ENCODE results near the gene VAMP8.
"Not testable (repeated sequence)": the region's sequence is repeated elsewhere in the genome, so short reads cannot be mapped to it uniquely, and the experiment has no call there.

The VAMP8 gene

DNA sequence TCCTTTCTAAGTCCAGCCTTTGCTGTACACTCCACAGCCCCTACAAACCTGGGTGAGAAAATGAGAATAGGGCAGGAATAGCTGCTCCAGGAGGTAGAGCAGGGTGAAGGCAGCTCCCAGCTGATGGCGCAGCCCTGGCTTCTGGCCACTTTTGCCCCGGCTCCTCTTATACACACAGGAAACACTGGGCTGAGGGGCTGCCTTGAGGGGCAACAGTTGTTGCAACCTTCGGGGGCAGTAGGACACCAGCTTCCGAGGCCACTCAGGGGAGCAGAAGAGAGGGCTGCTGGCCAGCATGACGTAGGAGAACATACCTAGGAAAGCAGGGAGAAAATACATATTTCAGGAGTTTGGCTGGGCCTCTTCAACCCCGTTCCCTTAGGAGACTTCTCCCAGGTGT lies 24.2 kb upstream of the VAMP8 start:
- no peak for DNase-seq (ENCODE audit: low read depth)
- TF ChIP-seq, protein P1, sequence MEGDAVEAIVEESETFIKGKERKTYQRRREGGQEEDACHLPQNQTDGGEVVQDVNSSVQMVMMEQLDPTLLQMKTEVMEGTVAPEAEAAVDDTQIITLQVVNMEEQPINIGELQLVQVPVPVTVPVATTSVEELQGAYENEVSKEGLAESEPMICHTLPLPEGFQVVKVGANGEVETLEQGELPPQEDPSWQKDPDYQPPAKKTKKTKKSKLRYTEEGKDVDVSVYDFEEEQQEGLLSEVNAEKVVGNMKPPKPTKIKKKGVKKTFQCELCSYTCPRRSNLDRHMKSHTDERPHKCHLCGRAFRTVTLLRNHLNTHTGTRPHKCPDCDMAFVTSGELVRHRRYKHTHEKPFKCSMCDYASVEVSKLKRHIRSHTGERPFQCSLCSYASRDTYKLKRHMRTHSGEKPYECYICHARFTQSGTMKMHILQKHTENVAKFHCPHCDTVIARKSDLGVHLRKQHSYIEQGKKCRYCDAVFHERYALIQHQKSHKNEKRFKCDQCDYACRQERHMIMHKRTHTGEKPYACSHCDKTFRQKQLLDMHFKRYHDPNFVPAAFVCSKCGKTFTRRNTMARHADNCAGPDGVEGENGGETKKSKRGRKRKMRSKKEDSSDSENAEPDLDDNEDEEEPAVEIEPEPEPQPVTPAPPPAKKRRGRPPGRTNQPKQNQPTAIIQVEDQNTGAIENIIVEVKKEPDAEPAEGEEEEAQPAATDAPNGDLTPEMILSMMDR (conservative IDR thresholded peaks at IDR 0.05; ENCODE audit: control insufficient read depth, insufficient read depth, low read depth, low read length): no peak
- no peak overlapping the region for H3K4me3 ChIP-seq (ENCODE audit: control insufficient read depth, low read depth, low read length)

DNA sequence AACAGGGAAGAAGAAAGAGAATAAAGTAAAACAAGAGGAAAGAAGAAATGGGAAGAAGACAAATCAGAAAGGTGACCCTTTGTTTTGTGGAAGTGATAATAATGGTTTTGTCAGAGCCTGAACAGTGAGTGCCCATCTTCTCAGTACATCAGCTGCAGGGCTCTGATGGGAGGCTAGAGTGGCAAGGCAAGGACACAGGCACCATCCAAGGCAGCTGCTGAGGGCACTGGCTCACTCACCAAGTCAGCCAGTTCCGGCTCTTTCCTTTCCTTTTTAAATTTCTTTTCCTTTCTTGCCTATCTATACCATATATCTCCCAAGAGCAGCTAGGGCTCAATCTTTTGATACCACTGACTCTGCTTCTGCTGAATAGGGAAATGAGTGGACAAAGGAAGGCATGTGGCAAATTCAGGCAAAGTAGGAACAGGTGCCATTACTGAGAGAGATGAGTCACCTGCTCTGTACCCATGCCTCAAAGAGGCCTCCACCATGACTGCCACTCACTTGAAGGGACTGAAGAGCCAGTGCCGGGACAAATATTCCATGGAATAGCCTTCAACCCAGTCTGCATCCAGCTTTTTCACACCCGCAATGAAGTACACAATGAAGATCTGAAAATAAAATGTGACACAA lies 22.3 kb upstream of the VAMP8 start:
- no peak for DNase-seq (ENCODE audit: low read depth)
- no peak overlapping the region for H3K4me3 ChIP-seq (ENCODE audit: control insufficient read depth, low read depth, low read length)
- TF ChIP-seq, protein P1 (conservative IDR thresholded peaks at IDR 0.05; ENCODE audit: control insufficient read depth, insufficient read depth, low read depth, low read length): no peak

DNA sequence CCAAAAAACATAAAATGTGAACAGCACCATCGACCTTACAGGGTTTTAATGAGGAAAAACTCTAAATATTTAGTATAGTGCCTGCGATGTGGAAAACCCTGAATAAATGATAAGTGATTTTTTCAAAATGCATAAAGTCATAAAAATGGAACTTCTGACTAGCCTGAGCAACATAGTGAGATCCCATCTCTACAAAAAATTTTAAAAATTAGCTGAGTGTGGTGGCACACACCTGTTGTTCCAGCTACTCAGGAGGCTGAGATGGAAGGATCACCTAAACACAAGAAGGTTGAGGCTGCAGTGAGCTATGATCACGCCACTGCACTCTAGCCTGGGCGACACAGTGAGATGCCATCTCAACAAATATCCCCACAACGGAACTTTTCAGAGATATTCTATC lies 20.3 kb upstream of the VAMP8 start:
- TF ChIP-seq, protein P1 (conservative IDR thresholded peaks at IDR 0.05; ENCODE audit: control insufficient read depth, insufficient read depth, low read depth, low read length): no peak
- no peak for DNase-seq (ENCODE audit: low read depth)
- no peak overlapping the region for H3K4me3 ChIP-seq (ENCODE audit: control insufficient read depth, low read depth, low read length)

DNA sequence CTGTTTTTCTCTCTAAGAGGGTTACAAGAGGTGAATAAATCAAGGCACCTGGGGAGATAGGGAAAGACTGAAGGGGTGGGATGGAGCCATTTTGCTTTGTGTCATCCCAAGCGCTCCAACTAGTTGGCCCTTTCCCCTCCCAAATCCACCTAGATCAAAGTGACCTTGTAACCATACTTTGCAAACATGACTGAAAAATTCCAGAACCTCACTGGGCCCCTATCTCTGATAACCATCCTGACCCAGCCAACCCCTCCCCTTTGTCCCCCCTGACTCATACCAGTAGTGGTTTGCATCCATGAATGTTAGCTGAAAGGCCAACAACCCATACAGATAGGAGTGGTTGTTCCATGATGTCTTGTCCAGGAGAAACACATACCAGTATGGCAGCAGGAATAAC lies 19.2 kb upstream of the VAMP8 start:
- DNase-seq (ENCODE audit: low read depth): no peak
- H3K4me3 ChIP-seq (ENCODE audit: control insufficient read depth, low read depth, low read length): no peak overlapping the region
- TF ChIP-seq, protein P1 (conservative IDR thresholded peaks at IDR 0.05; ENCODE audit: control insufficient read depth, insufficient read depth, low read depth, low read length): no peak

DNA sequence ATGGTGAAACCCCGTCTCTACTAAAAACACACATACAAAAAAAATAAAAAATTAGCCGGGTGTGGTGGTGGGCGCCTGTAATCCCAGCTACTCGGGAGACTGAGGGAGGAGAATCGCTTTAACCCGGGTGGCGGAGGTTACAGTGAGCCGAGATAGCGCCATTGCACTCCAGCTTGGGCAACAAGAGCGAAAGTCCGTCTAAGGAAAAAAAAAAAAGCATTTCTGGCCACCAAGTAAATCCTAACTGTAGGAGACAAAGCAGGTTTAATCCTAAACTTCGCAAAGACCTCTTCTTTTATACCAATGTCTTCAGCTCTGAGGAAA lies 17.0 kb upstream of the VAMP8 start:
- DNase-seq (ENCODE audit: low read depth): not testable (repeated sequence)

DNA sequence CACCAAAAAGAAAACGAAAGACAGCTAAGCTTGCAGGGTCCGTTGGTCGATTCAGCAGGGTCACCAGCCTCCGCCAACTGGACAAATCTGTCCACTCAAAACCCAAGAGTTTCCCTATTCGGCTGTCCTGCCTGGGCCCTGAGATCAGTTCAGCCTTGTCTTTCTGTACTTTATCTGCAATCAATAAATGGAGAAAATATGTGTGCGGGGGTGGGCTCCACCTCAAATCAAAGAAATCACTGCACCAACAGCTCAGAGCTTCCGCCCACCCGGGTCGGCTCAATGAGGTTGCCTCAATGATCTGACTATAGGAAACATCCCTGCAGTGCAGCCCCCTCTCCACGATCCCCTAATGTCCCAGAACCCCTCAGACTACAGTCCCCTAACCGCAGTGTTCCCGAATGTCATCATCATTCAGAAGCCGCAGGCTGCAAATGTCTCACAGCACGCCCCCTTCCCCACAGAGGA lies 16.5 kb upstream of the VAMP8 start:
- peak overlapping the region; percentile 93 for H3K4me3 ChIP-seq (ENCODE audit: control insufficient read depth, low read depth, low read length)
- no peak for DNase-seq (ENCODE audit: low read depth)
- TF ChIP-seq, protein P1 (conservative IDR thresholded peaks at IDR 0.05; ENCODE audit: control insufficient read depth, insufficient read depth, low read depth, low read length): no peak

More for the DNA sequence above, 17.0 kb upstream of the VAMP8 start:
- H3K4me3 ChIP-seq (ENCODE audit: control insufficient read depth, low read depth, low read length): peak overlapping the region; percentile 93

DNA sequence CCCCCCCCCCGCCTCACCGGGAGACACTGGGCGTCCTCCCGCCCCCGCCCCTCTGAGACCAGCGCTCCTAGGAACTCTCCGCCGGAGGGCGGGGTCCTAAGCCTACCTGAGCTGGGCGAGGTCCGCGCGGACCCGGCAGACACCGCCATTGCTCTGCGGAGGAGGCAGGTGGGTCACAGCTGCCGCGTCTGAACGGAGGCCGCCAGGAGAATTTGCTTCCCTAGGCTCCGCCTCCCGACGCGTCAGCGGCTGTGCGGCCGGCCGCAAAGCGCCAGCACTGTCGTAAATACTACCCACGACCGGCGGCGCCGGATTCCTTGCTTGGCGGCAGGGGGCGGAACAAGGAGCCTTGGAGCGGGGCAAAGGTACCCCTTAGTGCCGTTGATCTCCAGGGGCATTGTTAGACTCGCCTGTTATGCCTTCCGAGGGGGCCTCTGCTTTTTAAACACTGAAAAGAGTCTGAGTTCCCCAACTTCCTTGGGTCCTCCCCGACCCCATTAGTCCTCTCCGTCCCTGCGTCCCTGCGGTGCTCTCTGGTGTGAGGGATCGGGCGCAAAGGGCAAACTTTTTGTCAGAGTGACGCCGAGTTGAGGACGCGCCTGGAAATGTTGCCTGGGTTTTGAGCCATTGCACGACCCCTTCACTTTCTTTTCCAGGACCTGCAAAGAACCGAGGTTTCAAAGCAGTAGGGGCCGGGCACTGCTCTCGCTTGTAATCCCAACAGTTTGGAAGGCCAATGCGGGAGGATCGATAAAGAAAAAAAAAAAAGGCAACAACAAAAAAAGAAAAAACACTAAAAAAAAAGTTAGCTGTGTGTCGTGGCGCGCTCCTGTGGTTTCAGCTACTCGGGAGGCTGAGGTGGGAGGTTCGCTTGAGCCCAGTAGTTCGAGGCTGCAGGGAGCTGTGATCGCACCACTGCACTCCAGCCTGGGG lies 15.8 kb upstream of the VAMP8 start, which contains the start of gene GGCX:
TSS of gene GGCX (minus strand) at position 214 of the 933 bp plus-strand sequence. CDS start at position 149, 65 bp downstream.
- TF ChIP-seq, protein P1 (conservative IDR thresholded peaks at IDR 0.05; ENCODE audit: control insufficient read depth, insufficient read depth, low read depth, low read length): no peak
- DNase-seq (ENCODE audit: low read depth): peak; percentile 90
- H3K4me3 ChIP-seq (ENCODE audit: control insufficient read depth, low read depth, low read length): peak within 1 kb of the TSS; percentile 93
